Keratinocyte (primary cell): ENCODE measurements around the gene NPFFR2.

Experiments used
- CTCF ChIP-seq, 3 experiments: IDR thresholded peaks in 1 of 3; conservative IDR thresholded peaks in 1 of 3; optimal IDR thresholded peaks in 1 of 3; 2 replicates in 2 of 3; 3 replicates in 1 of 3; pipeline versions ENCODE3 to v1.5.1; 2011; ENCODE audit warnings: low read length in 3 of 3, mild to moderate bottlenecking in 3 of 3, moderate library complexity in 2 of 3, control low read depth in 1 of 3, inconsistent platforms in 1 of 3; ENCODE audit not compliant: insufficient read depth in 2 of 3; ENCODE audit errors: extremely low read depth in 1 of 3
- EZH2 ChIP-seq: IDR thresholded peaks from one replicate; pipeline ENCODE4 v1.6.1; 2012; ENCODE audit warnings: inconsistent platforms, mild to moderate bottlenecking, low read length, moderate library complexity

DNA sequence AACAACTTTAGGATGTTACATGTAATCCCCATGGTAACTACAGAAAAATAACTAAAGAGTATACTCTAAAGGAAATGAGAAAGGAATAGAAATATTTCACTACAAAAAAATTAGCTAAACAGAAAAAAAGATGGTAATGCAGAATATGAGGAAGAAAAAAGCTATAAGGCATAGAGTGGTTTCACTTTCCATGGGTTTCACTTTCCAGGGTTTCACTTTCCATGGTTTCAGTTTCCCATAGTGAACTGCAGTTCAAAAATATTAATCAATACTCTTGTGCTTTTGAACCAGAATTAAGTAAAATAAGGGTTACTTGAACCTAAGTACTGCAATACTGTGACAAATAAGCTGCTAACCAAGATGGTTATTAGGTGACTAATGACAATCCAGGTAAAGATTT, 42.0 kb downstream of the NPFFR2 start:
- TF ChIP-seq CTCF (optimal IDR thresholded peaks at IDR 0.05 in 1 of 3, IDR thresholded peaks at IDR 0.05 in 1 of 3, conservative IDR thresholded peaks at IDR 0.05 in 1 of 3; ENCODE audit: extremely low read depth in 1 of 3, insufficient read depth in 2 of 3, low read length in 3 of 3), result no peak
- no peak for TF ChIP-seq EZH2
